Sigmoid colon (tissue), 7 donors: ENCODE results near the gene SPRED3. TPM values are rescaled to one million over a fixed set of nuclear protein-coding genes. Genes with fewer than 3 reads are reported as not detected.

ENCODE experiments used
- DNase-seq: peaks from one replicate; pipeline ENCODE4 v3.0.0-alpha.2; 2019
- H3K27ac ChIP-seq, 4 donors: fragments of 200-600 bp; sonication (generic); one replicate each; pipeline ENCODE4 v1.5.1; 2016 to 2019; ENCODE audit warnings: mild to moderate bottlenecking in 1 of 4
- H3K27me3 ChIP-seq, 3 donors: fragments of 200-600 bp; sonication (generic); one replicate each; pipeline ENCODE4 v1.5.1; 2019; ENCODE audit warnings: mild to moderate bottlenecking in 1 of 3
- H3K36me3 ChIP-seq, 4 donors: fragments of 200-600 bp; sonication (generic); one replicate each; pipeline ENCODE4 v1.5.1; 2016 to 2019
- H3K4me1 ChIP-seq, 4 donors: fragments of 200-600 bp; sonication (generic); one replicate each; pipeline ENCODE4 v1.5.1; 2017 to 2019
- H3K4me3 ChIP-seq, 4 donors: fragments of 200-600 bp; sonication (generic); one replicate each; pipeline ENCODE4 v1.5.1; 2017 to 2019; ENCODE audit warnings: mild to moderate bottlenecking in 2 of 4, moderate library complexity in 1 of 4
- H3K9me3 ChIP-seq, 4 donors: fragments of 200-600 bp in 3 of 4; sonication (generic) in 3 of 4; one replicate each; pipeline versions ENCODE4 v1.5.1 to v1.6.1; 2013 to 2019
- EP300 ChIP-seq, 4 donors: sonication (generic); formaldehyde crosslinking; IDR thresholded peaks; one replicate each; pipeline ENCODE4 v1.6.1; 2017; ENCODE audit warnings: antibody characterized with exemption in 4 of 4
- POLR2A ChIP-seq, 2 donors: fragments of 450-650 bp; IDR thresholded peaks; one replicate each; pipeline ENCODE4 v1.6.1; 2016; ENCODE audit warnings: antibody characterized with exemption in 2 of 2, mild to moderate bottlenecking in 2 of 2, moderate library complexity in 2 of 2
- POLR2AphosphoS5 ChIP-seq, 4 donors: sonication (generic); formaldehyde crosslinking; IDR thresholded peaks; one replicate each; pipeline ENCODE4 v1.6.1; 2017; ENCODE audit warnings: antibody characterized with exemption in 4 of 4
- WGBS, 2 donors: extraction: QIAGEN DNeasy Blood & Tissue Kit; methylation state at CpG; one replicate each; pipeline ENCODE4 v1.1.7; 2013; 5-methylcytosine and 5-hydroxymethylcytosine counted together
- intact Hi-C: fragments of 100-400 bp; cut with DNase I; formaldehyde crosslinking; loops from one replicate; pipeline ENCODE4 v1.15.1; 2023
- polyA plus RNA-seq, 3 donors: library from polyadenylated mRNA; stranded (reverse); fragments of 200-250 nt; gene quantifications; one replicate each; pipeline ENCODE4 v1.2.3, GENCODE V29; 2013
- total RNA-seq, 4 donors: library from RNA; depleted of rRNA; stranded (reverse); fragments of >200 nt; gene quantifications; one replicate each; pipeline ENCODE4 v1.1.0, GENCODE V29; 2016
- TF ChIP-seq, protein P1 (sequence below), 4 experiments: fragments of 450-650 bp in 3 of 4; fragments of 200-600 bp in 1 of 4; IDR thresholded peaks; one replicate each; pipeline ENCODE4 v1.5.1; 2016 to 2019; ENCODE audit warnings: antibody characterized with exemption in 4 of 4, mild to moderate bottlenecking in 3 of 4, moderate library complexity in 2 of 4
- donor health status: healthy with polysubstance abuse.
- donor health status: Bipolar disorder and iron deficiency.
- donor health status: healthy.

The SPRED3 gene
- total and polyA plus RNA-seq, 7 donors, result under 0.01 to 1.5 (median 0.36) TPM; not detected in 2

DNA sequence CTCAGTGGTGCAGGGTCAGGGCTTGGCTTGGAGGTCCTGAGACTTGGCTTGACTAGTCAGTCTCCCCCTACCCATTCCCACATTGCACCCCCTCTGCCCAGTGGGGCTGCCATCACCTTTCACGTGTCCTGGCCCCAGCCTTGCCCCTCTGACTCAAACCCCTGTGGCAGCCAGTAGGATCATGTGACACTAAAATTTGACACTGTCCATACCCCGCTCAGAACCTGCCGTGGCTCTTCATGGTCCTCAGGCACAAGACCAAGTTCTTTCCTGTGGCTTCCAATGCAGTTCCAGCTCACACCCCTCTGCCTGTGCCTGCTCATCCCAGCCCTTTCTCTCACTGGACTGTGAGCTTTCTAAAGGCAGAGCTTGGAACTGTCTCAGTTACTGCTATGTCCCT is 11.9 kb upstream of the SPRED3 start:
- H3K27me3 ChIP-seq, result peaks cover 0 to 22% (median 14%) of the 10 kb centered on the region in 3 donors
- TF ChIP-seq POLR2AphosphoS5 (IDR thresholded peaks at IDR 0.05) (no peak), EP300 (IDR thresholded peaks at IDR 0.05) (no peak), POLR2A (IDR thresholded peaks at IDR 0.05) (no peak)
- TF ChIP-seq, protein P1, sequence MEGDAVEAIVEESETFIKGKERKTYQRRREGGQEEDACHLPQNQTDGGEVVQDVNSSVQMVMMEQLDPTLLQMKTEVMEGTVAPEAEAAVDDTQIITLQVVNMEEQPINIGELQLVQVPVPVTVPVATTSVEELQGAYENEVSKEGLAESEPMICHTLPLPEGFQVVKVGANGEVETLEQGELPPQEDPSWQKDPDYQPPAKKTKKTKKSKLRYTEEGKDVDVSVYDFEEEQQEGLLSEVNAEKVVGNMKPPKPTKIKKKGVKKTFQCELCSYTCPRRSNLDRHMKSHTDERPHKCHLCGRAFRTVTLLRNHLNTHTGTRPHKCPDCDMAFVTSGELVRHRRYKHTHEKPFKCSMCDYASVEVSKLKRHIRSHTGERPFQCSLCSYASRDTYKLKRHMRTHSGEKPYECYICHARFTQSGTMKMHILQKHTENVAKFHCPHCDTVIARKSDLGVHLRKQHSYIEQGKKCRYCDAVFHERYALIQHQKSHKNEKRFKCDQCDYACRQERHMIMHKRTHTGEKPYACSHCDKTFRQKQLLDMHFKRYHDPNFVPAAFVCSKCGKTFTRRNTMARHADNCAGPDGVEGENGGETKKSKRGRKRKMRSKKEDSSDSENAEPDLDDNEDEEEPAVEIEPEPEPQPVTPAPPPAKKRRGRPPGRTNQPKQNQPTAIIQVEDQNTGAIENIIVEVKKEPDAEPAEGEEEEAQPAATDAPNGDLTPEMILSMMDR (IDR thresholded peaks at IDR 0.05), result no peak
- H3K4me1 ChIP-seq, result peaks cover 0 to 26% (median 22%) of the 10 kb centered on the region in 4 donors
- H3K36me3 ChIP-seq, result peaks cover 24 to 54% (median 35%) of the 10 kb centered on the region in 4 donors
- WGBS, 2 donors, result 85 to 89% methylated on average over 3 of the region's 3 CpGs
- intact Hi-C loops, result no loop called here
- no peak for DNase-seq
- no peak overlapping the region for H3K27ac ChIP-seq
- no peaks in the 10 kb centered on the region for H3K9me3 ChIP-seq
- H3K4me3 ChIP-seq, result no peak overlapping the region

DNA sequence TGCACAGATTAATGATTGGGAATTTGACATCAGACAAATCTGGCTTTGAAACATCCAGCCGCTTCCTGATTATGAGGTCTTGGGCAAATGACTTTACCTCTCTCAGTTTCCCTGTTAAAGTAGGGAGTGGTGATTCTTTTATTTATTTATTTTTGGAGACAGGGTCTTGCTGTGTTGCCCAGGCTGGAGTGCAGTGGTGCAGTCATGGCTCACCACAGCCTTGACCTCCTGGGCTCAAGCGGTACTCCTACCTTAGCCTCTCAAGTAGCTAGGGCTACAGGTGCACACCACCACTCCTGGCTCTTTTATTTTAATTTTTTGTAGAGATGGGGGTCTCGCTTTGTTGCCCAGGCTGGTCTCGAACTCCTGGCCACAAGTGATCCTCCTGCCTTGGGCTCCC is 11.4 kb upstream of the SPRED3 start:
- Histone ChIP-seq H3K27ac (no peak overlapping the region), H3K36me3 (peaks cover 28 to 59% (median 39%) of the 10 kb centered on the region in 4 donors), H3K4me1 (peaks cover 0 to 26% (median 22%) of the 10 kb centered on the region in 4 donors), H3K9me3 (no peaks in the 10 kb centered on the region), H3K27me3 (peaks cover 0 to 26% (median 19%) of the 10 kb centered on the region in 3 donors), H3K4me3 (no peak overlapping the region)
- TF ChIP-seq EP300 (IDR thresholded peaks at IDR 0.05), result no peak
- intact Hi-C loops, result no loop called here
- WGBS, 2 donors, result 98 to 99% methylated on average over 4 of the region's 4 CpGs
- no peak for DNase-seq

DNA sequence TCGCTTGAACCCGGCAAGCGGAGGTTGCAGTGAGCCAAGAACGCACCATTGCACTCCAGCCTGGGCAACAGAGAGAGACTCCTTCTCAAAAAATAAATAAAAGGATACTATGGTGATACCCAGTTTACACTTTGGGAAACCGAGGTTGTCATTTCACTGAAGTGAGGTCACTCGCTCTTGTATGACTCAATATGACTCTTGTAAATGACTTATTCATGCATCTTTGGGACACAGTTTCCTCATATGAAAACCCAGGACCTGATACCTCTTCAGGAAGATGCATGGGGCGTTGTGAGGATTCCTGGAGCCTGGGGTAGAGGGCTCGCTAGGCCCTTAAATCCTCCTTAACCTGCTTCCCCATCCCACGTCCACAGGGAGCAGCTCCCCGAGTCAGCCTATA is 9.6 kb upstream of the SPRED3 start:
- H3K4me3 ChIP-seq, result no peak overlapping the region
- no peak for DNase-seq
- H3K4me1 ChIP-seq, result peaks cover 0 to 26% (median 22%) of the 10 kb centered on the region in 4 donors
- H3K27me3 ChIP-seq, result peaks cover 0 to 42% (median 37%) of the 10 kb centered on the region in 3 donors
- no peaks in the 10 kb centered on the region for H3K9me3 ChIP-seq
- TF ChIP-seq EP300 (IDR thresholded peaks at IDR 0.05), result no peak
- no peak for TF ChIP-seq POLR2A (IDR thresholded peaks at IDR 0.05)
- TF ChIP-seq POLR2AphosphoS5 (IDR thresholded peaks at IDR 0.05), result no peak
- TF ChIP-seq, protein P1 (IDR thresholded peaks at IDR 0.05), result no peak
- H3K27ac ChIP-seq, result no peak overlapping the region
- WGBS, 2 donors, result 94 to 97% methylated on average over 10 of the region's 10 CpGs
- peaks cover 43 to 77% (median 56%) of the 10 kb centered on the region in 4 donors for H3K36me3 ChIP-seq
- intact Hi-C loops, result no loop called here

DNA sequence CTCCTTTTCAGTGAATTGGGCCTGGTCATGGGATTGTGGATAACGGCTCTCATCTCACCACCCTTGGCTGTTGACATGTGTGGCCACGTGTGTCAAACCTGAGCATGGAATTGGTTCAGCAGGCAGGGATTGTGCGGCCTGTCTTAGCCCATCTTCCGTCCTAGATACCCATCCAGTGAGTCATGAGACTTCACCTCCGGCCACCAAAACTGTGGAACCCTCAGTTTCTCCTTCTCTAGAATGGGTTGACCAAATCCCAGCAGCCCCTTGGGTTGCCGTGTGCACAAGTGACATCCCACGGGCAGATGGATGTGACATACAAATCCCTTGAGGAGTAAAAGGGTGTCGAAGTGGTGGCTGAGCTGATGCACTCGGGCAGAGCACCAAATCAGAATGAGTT is 7.4 kb upstream of the SPRED3 start:
- H3K27ac ChIP-seq, result no peak overlapping the region
- peaks cover 0 to 18% (median 11%) of the 10 kb centered on the region in 4 donors for H3K4me1 ChIP-seq
- H3K36me3 ChIP-seq, result peaks cover 49 to 90% (median 61%) of the 10 kb centered on the region in 4 donors
- intact Hi-C loops, result no loop called here
- H3K9me3 ChIP-seq, result no peaks in the 10 kb centered on the region
- no peak for DNase-seq
- H3K27me3 ChIP-seq, result peaks cover 2 to 65% (median 60%) of the 10 kb centered on the region in 3 donors
- TF ChIP-seq POLR2A (IDR thresholded peaks at IDR 0.05) (no peak), POLR2AphosphoS5 (IDR thresholded peaks at IDR 0.05) (no peak), EP300 (IDR thresholded peaks at IDR 0.05) (no peak)
- TF ChIP-seq, protein P1 (IDR thresholded peaks at IDR 0.05), result no peak
- 95 to 96% methylated on average over 9 of the region's 9 CpGs for WGBS, 2 donors
- no peak overlapping the region for H3K4me3 ChIP-seq

DNA sequence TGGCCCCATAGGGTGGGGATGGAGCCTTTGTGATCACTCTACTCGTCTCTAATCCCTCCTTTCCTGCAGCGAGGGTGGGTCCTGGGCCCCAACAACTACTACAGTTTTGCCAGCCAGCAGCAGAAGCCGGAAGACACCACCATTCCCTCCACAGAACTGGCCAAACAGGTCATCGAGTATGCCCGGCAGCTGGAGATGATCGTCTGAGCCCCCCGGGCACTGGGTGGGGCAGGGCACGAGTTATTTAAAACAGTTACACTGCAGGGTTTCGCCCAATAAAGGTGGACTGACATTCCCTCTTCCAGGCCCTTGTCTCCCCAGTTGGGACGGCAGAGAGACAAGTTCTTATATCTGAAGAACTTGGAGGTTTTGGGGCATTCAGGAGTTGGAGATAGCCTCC is 5.3 kb upstream of the SPRED3 start:
- peaks cover 0 to 22% (median 20%) of the 10 kb centered on the region in 4 donors for H3K4me1 ChIP-seq
- H3K4me3 ChIP-seq, result no peak overlapping the region
- no peak for DNase-seq
- intact Hi-C loops, result no loop called here
- TF ChIP-seq POLR2AphosphoS5 (IDR thresholded peaks at IDR 0.05) (no peak), EP300 (IDR thresholded peaks at IDR 0.05) (no peak), POLR2A (IDR thresholded peaks at IDR 0.05) (no peak)
- TF ChIP-seq, protein P1 (IDR thresholded peaks at IDR 0.05), result no peak
- H3K27me3 ChIP-seq, result peaks cover 11 to 85% (median 80%) of the 10 kb centered on the region in 3 donors
- no peak overlapping the region for H3K27ac ChIP-seq
- no peaks in the 10 kb centered on the region for H3K9me3 ChIP-seq
- peaks cover 45 to 69% (median 51%) of the 10 kb centered on the region in 4 donors for H3K36me3 ChIP-seq
- WGBS, 2 donors, result 87 to 90% methylated on average over 10 of the region's 10 CpGs
